VCaP (cell line): Measurements from ENCODE around the gene CASKIN2.
A peak's percentile ranks its signal among the peaks of the same experiment; 100 is the strongest.

ENCODE experiments used
- H3K27ac ChIP-seq: fragments of 450-650 bp; 2 replicates; pipeline ENCODE4 v1.5.1; 2017
- CTCF ChIP-seq: fragments of 450-650 bp; conservative IDR thresholded peaks from 2 replicates; pipeline ENCODE4 v1.5.1; 2017; ENCODE audit warnings: mild to moderate bottlenecking, moderate library complexity

The CASKIN2 gene

GRCh38 chr17:75551266-75551665 lies 35.9 kb upstream of the CASKIN2 start:
- H3K27ac ChIP-seq: peak overlapping the region; percentile 95
- TF ChIP-seq CTCF: no peak

GRCh38 chr17:75550139-75550465 lies 34.8 kb upstream of the CASKIN2 start:
- H3K27ac ChIP-seq: peak overlapping the region; percentile 95
- TF ChIP-seq CTCF: no peak

GRCh38 chr17:75549246-75550138 lies 34.2 kb upstream of the CASKIN2 start:
- peak overlapping the region; percentile 95 for H3K27ac ChIP-seq

GRCh38 chr17:75548813-75549212 lies 33.5 kb upstream of the CASKIN2 start:
- H3K27ac ChIP-seq: peak overlapping the region; percentile 95
- TF ChIP-seq CTCF: no peak

More at GRCh38 chr17:75549246-75550138, 34.2 kb upstream of the CASKIN2 start:
- no peak for TF ChIP-seq CTCF

GRCh38 chr17:75547091-75547490 lies 31.8 kb upstream of the CASKIN2 start:
- no peak overlapping the region for H3K27ac ChIP-seq
- no peak for TF ChIP-seq CTCF

GRCh38 chr17:75546181-75546580 lies 30.8 kb upstream of the CASKIN2 start:
- no peak overlapping the region for H3K27ac ChIP-seq
- TF ChIP-seq CTCF: no peak

- TF ChIP-seq CTCF: no peak
- H3K27ac ChIP-seq: no peak overlapping the region
Measured at GRCh38 chr17:75544250-75544649, 28.9 kb upstream of the CASKIN2 start.
